Inflammatory macrophage (primary cell): ENCODE measurements around the gene PSMC5.
"Not testable (repeated sequence)": the region's sequence is repeated elsewhere in the genome, so short reads cannot be mapped to it uniquely, and the experiment has no call there.

Experiments used
- DNase-seq, 2 donors: peaks; one replicate each; pipeline ENCODE4 v3.0.0-alpha.2; 2020 to 2022

Gene PSMC5

DNA sequence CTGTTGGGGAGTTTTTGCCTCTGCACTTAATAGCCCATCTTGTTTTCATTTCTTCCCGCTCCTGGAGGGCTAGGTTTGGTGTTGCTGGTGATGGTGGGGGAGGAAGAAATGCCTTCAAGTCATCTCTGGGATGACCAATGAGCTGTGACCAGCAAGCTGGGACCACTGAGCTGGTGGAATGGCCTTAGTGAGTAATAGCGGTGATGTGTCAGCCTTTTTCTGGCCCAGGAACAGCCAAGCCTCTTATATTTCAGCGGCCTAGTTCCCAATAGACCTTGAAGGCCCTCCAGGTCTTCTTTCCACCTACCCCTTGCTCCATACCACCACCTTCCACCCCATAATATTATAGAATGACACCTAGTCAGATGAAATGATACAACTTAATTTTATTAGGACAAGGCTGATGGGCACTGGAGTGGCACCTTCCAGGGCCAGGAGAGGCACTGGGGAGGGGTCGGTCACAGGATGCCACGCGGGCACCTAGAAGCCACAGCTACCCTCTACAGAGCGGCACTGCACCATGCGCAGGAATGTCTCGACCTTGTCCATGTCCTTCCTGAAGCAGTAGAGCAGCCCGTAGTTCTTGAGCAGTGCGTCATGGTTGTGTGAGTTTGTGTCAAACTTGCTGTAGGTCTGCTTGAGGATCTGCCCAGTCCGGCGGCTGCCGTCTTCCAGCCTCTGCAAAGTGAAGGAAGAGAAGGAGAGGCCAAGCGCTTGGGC, 44.6 kb downstream of the PSMC5 start:
- not testable (repeated sequence) for DNase-seq

DNA sequence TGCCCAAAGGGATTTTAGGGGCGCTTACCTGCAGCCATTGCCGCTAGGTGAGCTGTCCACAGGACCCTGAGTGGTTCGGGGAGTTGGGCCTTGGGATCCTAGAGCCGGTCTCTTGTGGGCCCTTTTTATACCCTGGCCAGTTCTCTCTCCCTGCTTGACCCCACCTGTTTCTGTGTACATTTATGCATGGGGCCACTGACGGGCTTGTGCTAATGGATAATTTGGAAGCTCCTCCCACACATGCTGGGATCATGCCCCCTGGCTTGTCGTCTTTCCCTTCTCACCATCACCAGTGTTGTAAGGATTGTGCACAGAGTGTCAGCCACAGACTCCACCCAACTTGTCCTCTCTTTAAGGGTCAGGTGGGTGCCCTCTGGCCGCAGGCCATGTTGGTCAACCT, 46.3 kb downstream of the PSMC5 start, which contains the start of gene CSH2:
Gene CSH2 (minus strand): TSS at position 101 of the 400 bp plus-strand sequence. CDS start 63 bp downstream, at position 38.
- not testable (repeated sequence) for DNase-seq

DNA sequence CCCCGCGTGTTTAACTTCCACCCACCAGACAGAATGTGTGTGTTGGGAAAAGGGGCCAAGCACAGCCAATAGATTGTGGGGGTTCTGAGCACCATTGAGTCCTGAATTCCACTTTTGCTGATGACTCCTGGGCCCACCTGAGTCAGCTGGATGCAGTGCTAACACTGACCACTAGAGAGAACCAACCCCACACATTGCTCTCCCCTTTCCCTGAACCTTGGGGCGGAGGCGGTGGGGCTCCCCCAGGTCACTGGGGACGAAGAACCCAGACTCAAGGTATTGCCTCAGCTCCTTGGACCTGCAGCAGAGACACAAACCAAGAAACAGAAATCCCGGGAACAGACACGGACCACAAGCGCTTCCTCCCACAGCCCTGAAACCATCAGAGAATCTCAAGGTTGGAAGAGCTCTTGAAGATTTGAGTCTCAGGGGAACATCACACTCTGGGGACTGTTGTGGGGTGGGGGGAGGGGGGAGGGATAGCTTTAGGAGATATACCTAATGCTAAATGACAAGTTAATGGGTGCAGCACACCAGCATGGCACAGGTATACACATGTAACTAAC, 46.9 kb downstream of the PSMC5 start:
- DNase-seq = not testable (repeated sequence)

- DNase-seq = not testable (repeated sequence)
These were observed 47.5 kb downstream of the PSMC5 start for GRCh38 chr17:63874693-63875092.

DNA sequence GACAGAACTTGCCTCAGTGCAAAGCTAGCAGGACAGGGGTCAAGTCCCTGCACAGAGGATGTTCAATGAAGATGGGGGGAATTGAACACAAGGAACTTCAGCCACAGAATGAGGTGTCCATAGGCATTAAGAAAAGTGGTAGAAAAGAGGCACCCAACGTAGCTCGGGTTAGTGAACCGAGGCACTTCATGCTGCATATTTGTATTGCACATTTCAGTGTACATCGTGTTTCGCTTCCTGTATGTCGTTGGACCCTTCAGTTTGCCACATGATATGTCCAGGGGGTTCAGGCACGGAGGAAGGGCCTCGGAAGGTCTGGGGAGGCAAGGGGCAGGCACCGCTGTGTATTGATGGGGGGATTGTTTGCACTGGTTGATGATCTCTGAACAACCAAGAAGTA, 51.2 kb downstream of the PSMC5 start:
- not testable (repeated sequence) for DNase-seq

GRCh38 chr17:63880706-63881105, 53.5 kb downstream of the PSMC5 start:
- no peak for DNase-seq

GRCh38 chr17:63881337-63881736, 54.1 kb downstream of the PSMC5 start:
- DNase-seq = not testable (repeated sequence)
